ENCODE data around the gene TCL1B. TPM values are rescaled to one million over a fixed set of nuclear protein-coding genes. Genes with fewer than 3 reads are reported as not detected.

Gene TCL1B
- total RNA-seq, 2 donors from 2014 or later, result not detected

GRCh38 chr14:95733212-95733611 is 47.0 kb downstream of the TCL1B start:
- intact Hi-C loops (cut with DNase I, micrococcal nuclease), result no loop called here
- ATAC-seq (no peak), DNase-seq (no peak)

- ATAC-seq, result no peak
- intact Hi-C loops (cut with DNase I, micrococcal nuclease), result no loop called here
- no peak for DNase-seq
These were observed 53.1 kb downstream of the TCL1B start for GRCh38 chr14:95739356-95739755.

- ATAC-seq (no peak), DNase-seq (no peak)
- intact Hi-C loops (cut with DNase I, micrococcal nuclease), result no loop called here
These were observed 54.8 kb downstream of the TCL1B start for GRCh38 chr14:95741038-95741490.

DNA sequence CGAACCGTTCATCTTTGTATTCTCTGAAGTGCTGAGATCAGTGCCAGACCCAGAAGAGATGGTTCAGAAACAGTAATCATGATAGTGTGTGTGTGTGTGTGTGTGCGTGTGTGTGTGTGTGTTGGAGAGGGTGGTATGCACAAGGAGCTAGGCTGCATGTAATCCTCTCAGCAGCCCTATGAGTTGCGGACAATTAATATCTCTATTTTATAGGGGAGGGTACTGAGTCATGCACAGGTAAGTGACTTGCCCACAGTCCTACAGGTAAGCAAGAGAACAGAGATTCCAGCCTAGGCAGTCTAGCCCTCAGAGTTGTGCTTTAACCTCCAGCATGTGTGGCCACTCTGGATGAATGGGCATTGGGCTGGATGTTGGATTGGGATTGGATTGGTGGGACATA is 55.6 kb downstream of the TCL1B start:
- no peak for ATAC-seq
- DNase-seq, result no peak
- intact Hi-C loops (cut with DNase I, micrococcal nuclease), result no loop called here

Other genes with a start within 250 kb of the TCL1B start
- gene SYNE3, start 169.8 kb upstream of the TCL1B start, total RNA-seq, result 10 to 100 TPM; 11.6 to 12.1 TPM
- gene GLRX5, start 151.4 kb upstream of the TCL1B start, total RNA-seq, result 10 to 100 TPM; 47.4 to 56.4 TPM
- under 1 TPM; 0.40 to 0.61 TPM for gene TCL1A, start 27.7 kb downstream of the TCL1B start, total RNA-seq
- gene TUNAR, start 190.4 kb downstream of the TCL1B start, total RNA-seq, result not detected